Stimulated activated CD8-positive, alpha-beta memory T cell treated with anti-CD3 and anti-CD28 coated beads, Interleukin-2, amount 100 ng/mL, for 1 hour (primary cell): ENCODE measurements around the gene EMB.
"Not testable (repeated sequence)": the region's sequence is repeated elsewhere in the genome, so short reads cannot be mapped to it uniquely, and the experiment has no call there.

Source experiments
- DNase-seq, 2 donors: peaks; one replicate each; pipeline ENCODE4 v3.0.0-alpha.2; 2020; ENCODE audit warnings: low read depth in 2 of 2

EMB gene

GRCh38 chr5:50421184-50421950 lies 19.7 kb downstream of the EMB start:
- not testable (repeated sequence) for DNase-seq

GRCh38 chr5:50420343-50420935 lies 20.6 kb downstream of the EMB start:
- DNase-seq: no peak

DNA sequence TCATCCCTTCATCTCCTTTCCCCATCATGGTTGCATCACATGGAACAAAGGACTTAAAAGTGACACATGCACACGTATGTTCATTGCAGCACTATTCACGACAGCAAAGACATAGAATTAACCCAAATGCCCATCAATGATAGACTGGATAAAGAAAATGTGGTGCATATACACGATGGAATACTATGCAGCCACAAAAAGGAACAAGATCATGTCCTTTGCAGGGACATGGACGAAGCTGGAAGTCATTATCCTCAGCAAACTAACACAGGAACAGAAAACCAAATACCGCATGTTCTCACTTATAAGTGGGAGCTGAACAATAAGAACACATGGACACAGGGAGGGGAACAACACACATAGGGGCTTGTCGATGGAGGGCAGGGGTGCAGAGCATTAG lies 21.4 kb downstream of the EMB start:
- not testable (repeated sequence) for DNase-seq

- DNase-seq: not testable (repeated sequence)
These were observed 24.5 kb downstream of the EMB start for GRCh38 chr5:50416637-50417036.

DNA sequence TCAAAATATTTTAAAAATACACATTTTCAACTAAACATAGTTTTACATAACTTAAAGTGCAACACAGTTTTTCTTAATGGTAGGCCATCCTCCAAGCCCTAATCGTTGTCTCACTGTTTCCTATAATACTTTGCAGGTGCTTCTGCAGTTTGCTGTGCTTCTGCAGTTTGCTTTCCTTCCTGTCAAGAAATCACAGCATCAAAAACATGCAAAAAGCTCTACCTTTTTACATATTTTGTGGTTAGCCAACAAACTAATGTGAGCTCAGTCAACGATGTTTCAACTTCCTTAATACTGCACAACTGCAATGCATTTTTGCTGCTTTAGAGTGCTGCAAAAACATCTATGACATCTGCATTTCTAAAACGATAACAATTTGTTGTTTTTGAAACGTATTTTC lies 25.2 kb downstream of the EMB start:
- no peak for DNase-seq

DNA sequence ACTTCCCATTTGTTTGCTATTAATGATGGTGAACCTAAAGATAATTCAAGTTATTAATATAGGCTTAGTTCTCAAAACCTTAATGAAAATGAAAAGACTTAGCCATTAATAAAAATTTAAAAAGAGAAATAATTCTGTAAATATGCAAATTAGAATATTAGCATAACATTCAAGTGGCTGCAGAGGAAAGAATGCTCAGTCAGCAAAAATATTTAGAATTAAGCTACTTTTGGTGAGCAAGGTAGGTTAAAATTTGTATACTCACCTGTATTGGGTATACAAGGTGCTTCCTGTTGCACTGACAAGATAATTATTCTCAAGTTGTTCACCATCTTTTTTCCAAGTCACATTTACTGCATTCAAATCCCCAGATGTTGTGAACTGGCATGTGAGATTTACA lies 30.2 kb downstream of the EMB start:
- DNase-seq: not testable (repeated sequence)

- no peak for DNase-seq
These were observed 34.2 kb downstream of the EMB start for GRCh38 chr5:50406877-50407276.

DNA sequence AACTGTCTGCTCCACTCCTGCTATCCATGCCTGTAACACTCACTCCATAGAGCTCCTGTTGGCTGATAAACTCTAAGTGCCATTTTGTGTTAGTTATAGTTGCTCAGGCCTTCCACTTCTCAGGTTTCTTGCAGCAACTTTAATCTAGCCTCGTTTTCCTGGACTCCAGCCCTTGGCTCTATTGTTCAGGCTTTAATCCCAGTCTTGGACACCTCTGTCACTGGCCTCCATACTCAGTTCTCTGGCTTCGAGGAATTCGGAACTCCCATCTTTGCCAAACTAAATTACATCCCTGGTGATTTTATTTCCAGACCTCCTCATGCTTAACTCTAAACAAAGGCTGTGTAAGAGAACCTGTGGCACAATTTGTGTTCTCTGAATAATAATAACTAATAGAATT lies 39.8 kb downstream of the EMB start:
- no peak for DNase-seq

DNA sequence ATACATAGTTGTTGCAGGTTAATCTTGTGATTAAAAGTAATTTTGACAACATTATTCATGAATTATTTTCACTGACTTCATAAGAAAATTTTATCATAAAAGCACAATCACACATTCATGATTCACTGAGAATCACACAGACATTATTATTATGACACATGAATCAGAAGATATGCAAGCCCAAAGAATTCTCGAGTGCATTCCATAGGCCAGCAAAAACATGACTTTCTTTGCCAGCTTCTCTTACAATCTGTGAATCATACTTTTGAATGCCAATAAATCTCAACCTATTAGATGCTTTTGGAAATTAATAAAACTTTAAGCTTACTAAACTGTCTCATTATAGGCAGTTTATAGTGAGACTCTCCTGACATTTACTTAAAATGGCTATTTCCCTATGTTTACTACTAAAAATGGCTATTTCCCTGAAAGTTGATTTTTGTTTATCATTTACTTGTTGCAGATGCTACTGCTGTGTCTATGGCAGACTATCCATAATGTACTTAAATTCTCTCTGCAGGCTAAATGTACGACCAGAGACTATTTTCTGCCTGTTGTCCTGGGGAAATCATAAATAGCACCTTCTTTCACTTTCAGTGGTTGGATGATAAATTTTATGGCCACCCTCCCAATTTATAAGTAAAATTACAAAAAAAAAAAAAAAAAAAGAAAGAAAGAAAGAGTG lies 47.0 kb downstream of the EMB start:
- DNase-seq: not testable (repeated sequence)

- DNase-seq: not testable (repeated sequence)
These were observed 48.8 kb downstream of the EMB start for GRCh38 chr5:50392289-50392688.

DNA sequence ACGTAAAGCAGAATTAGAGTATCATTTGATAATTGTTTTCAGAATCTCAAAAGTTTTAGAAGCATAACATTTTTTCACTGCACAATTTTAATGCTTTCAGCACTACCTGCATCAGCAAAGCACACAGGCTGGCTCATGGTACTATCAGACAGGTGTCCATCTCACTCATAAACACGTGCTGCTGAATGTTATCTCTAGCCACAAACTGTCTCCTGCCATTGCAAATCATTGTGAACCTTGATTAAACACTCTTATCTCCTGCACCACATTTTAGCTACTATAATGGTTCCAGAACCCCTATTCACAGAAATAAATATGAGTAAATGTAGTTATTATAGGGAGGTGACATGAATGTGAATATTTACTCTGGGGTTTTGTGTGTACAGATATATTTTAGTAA lies 56.7 kb downstream of the EMB start:
- not testable (repeated sequence) for DNase-seq

- DNase-seq: not testable (repeated sequence)
These were observed 64.4 kb downstream of the EMB start for GRCh38 chr5:50376696-50377095.

DNA sequence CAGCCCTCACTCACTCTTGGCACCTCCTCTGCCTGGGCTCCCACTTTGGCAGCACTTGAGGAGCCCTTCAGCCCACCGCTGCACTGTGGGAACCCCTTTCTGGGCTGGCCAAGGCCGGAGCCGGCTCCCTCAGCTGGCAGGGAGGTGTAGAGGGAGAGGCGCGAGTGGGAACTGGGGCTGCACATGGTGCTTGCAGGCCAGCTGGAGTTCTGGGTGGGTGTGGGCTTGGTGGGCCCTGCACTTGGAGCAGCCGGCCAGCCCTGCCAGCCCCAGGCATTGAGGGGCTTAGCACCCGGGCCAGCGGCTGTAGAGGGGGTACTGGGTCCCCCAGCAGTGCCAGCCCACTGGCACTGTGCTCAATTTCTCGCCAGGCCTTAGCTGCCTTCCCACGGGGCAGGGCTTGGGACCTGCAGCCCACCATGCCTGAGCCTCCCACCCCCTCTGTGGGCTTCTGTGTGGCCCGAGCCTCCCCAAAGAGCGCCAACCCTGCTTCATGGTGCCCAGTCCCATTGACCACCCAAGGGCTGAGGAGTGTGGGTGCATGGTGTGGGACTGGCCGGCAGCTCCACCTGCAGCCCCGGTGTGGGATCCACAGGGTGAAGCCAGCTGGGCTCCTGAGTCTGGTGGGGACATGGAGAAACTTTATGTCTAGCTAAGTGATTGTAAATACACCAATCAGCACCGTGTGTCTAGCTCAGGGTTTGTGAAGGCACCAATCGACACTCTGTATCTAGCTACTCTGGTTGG lies 71.6 kb downstream of the EMB start:
- DNase-seq: not testable (repeated sequence)

DNA sequence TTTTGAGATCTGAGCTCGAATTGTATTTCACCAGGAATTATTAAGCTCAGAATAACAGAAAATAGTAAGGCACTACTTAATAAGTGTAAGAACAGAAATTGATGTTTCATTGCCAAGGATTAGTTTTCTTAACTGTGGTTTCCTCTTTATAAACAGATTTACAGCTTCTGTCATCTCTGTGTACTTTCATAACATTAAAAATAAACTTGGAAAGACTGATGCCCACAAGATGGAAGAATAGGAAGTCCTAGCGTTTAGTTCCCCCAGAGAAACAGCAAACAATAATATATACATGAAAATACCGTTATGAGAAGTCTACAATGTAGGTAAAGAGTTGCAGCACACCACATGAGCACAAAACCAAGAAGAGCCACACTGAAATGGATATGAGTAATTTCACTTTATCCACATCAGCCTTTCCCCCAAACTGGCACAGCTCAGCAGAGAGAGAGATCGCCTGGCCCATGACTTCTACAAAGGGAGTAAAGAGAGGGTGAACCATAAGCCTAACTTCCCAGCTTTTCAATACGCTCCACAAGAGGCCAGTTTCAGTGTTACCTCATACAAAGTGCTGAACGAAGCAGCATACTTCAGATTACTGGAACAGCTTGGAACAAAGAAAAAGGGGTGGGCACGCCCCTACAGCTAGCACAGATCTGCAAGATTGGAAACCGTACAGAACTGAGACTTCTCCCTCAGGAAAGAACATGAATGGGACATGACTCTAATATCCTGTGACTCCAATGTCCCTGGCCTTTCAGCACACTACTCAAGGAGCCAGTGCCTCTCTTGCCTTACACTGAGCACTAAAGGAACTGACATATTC lies 75.4 kb downstream of the EMB start:
- DNase-seq: no peak

DNA sequence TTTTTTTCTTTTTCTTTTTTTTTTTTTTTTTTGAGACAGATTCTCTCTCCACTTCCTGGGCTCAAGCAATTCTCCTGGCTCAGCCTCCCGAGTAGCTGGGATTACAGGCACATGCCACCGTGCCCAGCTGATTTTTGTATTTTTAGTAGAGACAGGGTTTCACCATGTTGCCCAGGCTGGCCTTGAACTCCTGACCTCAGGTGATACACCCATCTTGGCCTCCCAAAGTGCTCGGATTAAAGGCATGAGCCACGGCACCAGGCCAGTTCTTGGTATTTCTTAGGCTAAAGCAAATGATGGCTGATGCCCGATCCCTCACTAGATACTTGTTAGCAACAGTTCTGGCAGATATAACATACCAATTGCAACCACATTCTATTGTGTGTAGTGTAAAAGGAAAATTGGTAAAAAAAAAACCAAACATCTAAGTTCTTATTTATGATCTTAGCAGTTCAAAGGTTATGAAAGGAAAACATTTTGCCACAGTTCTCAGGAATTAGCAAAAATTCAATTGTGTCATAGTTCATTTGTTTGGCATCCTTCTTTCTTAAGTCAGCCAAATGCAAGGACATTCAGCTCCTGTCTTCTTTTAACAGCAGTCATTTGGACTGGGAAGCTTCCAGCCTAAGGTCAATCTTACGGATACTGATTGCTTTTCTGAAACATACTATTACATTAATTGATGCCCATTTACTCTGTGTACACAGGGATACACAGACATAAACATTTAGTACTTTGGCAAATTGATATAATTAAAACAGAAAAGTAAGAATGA lies 76.4 kb downstream of the EMB start:
- DNase-seq: not testable (repeated sequence)

GRCh38 chr5:50359187-50359586 lies 81.9 kb downstream of the EMB start:
- DNase-seq: no peak

- DNase-seq: no peak
These were observed 88.7 kb downstream of the EMB start for GRCh38 chr5:50352382-50352781.
